GOT3 (cell line): ENCODE results near the gene CRYBG3.

ENCODE experiments used
- DNase-seq: peaks from one replicate; lab custom pipeline; 2025; ENCODE audit warnings: mixed read lengths; lab: John Stamatoyannopoulos, UW

Gene CRYBG3

DNA sequence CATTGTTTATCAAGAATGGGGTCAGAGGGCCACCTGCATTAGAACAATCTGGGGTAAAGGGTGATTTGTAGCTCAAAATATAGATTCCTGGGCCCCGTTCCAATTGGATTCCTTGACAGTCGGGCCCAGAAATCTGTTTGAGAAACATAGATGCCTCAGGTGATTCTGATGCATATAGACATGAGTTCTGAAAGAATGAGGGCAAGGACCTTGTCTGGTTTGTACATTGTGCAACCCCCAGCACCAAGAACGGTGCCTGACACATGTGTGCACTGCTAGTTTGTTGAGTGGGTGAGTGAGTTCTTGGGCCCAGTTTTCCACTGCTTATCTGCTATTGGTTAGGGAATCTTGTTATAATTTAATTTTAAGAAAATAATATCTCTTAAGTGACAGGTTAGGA, 16.6 kb downstream of the CRYBG3 start:
- no peak for DNase-seq

DNA sequence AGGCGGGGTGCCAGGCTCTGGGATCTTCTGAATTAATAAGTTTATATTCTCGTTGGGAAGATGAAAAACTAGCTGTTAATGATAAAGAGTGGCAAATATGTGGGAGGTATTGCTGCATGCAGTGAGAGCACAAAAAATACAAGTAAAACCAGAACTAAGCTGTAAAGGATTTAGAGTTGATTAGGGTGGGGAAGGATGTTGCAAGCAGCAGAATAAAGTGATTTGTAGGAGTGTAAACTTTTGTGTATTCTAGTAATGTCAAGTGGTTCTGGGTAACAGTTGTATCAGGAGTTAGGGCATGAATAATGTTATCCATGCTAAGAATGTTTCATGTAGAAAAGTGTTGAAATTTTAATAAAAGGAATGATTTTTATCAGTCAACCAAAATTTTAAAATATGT, 18.1 kb downstream of the CRYBG3 start:
- no peak for DNase-seq

DNA sequence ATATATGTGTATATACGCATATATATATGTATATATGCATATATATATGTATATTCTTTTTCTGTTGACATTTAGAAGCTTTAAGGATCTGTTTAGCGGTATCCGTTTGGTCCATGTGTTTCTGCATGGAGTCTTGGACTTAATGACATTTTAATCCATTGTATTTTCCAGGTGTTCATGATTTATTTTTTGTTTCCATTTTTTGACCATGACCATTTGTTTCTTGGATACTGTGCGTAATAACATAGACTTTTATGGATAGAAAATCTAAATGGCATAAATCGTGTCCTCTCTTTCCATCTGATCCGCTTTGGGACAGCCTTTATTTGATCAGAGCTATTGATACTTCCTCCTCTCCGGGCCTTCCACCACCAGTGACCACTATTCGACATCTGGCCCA, 19.5 kb downstream of the CRYBG3 start:
- DNase-seq: no peak

DNA sequence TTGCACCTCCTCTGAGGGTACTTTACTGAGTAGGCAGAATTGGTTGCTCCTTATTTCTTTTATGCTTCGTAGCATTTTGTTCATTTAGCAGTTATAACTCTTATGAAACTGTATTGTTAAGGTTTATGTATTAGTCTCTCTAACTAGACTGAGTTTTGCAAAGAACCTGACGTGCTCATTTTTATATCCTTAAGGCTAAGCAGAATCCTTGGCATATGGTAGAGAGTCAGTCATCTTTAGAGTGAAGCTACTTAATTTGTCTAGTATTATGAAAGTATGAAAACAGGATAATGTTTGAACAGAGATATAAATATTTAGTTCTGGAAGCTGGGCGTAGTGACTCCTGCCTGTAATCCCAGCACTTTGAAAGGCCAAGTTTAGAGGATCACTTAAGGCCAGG, 20.1 kb downstream of the CRYBG3 start:
- no peak for DNase-seq

DNA sequence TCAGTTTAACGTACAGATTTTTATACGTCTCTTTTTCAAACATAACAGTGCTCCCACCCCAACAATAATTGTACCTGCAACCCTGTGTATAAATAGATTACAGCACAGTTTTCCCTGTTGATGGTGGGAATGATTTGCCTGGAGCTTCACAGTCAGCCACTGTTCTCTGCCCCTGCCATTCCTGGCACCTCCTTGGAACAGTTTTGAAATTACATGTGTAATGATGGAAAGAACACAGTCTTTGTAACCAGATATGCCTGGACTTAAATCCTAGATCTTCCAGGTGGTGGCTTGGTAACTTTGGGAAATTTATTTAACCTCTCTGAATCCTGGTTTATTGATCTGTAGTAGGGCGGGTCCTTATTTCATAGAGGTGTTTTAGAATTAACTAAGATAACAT, 27.0 kb downstream of the CRYBG3 start:
- no peak for DNase-seq

DNA sequence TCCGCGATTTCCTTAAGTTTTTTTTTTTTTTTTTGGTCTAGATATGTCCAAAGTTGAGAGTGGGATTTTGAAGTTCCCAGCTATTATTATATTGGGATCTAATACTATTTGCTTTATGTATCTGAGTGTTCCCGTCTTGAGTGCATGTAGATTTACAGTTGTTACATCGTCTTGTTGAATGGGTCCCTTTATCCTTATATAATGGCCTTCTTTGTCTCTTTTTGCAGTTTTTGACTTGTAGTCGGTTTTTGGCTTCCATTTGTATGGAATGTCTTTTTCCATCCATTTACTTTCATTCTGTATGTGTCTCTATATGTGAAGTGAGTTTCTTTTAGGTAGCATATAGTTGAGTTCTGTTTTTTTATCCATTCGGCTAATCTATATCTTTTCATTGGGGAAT, 35.6 kb downstream of the CRYBG3 start:
- DNase-seq: no peak

DNA sequence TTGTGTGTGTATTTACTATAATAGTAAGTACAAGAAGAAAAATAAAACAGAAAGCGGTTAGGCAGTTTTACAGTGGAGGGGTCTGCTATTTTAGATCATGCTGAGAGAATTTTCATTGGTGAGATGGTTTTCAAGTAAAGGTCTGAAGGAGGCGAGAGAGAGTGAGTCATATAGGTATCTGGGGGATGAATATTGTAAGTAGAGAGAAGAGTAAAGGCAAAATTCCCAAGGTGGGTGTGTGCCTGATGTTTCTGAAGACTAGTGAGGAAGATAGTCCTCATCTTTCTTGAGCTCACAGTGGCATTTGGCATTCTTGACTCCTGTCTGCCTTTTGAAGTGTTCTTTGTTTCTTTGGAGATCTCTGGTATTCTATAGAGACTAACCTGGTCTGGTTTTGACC, 38.6 kb downstream of the CRYBG3 start:
- DNase-seq: no peak

DNA sequence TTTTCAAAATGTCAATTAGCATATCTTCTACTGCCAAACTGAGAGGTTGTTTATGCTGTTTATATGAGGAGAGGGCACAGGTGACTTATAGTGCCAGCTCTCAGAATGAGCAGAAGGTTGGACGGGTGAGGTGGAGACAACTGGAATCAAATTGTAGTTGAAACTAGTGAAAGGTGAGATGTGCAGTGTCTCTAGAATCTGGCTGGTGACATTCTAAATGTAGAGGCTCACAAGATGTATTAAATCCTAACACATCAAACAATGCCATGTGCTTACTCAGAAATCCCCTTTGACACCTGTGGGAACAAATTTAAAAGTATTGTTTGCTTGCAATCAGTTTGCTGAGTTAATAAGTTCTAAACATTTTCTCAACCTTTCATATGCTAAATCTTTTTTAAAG, 40.8 kb downstream of the CRYBG3 start:
- DNase-seq: no peak

DNA sequence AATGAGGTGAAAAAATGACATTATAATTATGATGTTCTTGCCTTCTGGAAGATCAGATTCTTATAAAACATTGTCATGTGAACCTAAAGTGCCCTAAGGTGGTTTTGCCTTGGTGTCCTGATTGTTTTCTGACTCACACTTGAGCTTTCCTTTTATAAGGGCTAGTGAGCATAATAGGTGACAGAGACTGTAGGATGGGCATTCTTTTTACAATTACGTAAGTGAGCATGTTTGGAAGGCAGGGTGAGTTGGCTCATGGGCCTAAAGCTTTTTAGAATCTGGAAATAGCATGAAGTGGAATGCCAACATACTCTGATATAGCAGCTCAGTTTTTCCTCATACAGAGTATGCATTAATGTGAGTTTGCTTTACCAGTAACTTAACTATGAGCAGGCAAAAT, 41.2 kb downstream of the CRYBG3 start:
- no peak for DNase-seq

DNA sequence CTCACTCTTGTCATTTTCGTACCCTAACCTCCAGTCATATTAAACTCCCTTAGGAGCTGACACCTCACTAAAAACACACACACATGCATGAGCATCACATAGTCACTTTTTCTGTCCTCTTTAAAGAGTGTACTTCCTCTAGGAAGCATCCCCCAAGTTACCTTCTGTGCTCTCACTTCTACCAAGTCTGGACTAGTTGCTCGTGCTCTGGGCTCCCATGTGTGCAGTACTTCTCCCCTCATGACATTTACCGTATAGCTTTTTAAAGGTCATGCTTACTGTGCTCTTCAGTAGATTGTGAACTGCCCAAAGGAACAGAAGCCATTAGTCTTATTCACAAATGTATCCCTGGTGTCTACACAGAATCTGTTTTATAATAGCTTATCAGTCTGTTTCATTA, 42.0 kb downstream of the CRYBG3 start:
- DNase-seq: no peak

DNA sequence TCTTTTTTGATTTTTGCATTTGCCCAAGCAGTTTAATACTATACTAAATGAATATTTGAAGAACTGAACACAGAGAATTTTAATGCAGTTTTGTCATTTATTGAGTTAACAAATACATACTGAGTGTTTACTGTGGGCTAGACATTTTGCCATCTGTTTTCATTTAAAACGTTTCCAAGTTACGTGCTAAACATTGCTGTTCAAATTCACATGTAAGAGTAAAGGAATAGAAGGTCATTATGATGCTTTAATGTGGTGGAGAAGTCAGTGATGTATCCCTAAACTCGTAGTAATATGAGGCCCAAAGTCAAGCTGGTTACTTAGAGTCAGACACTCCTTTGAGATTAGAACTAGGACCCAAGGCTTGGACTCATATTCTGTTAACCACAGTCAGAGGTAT, 49.4 kb downstream of the CRYBG3 start:
- no peak for DNase-seq

DNA sequence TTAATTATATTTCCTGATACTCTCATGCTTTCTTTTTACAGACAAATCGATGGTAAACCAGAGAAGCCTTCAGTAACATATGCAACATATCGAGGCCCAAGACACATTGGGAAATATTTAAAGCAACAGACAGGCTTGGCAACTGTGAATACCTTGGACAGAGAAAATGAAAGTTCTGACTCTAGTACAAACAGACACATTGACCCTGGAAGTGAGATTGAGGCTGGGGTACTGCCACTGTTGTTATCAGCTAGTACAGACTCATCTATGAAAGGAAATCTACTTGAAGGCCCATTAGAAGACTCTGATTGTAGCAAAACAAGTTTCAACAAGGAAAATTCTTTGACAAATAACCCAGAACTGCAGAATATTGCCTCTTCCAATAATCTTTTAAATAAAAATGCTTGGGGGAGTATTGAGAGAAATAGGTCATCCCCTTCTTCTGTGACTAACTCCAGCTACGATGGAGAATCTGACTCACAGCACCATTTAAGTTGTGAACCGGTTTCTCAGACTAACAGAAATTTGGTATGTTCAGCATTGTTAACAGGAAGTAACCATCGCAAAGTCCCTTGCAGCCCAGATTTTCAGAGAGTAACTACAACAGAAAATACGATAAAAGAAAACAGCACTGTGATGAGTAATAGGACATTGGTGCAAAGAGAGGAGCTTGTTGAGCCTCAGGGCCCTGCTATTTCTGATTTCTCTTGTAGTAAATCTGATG, 50.2 kb downstream of the CRYBG3 start:
- peak; percentile 3 for DNase-seq

DNA sequence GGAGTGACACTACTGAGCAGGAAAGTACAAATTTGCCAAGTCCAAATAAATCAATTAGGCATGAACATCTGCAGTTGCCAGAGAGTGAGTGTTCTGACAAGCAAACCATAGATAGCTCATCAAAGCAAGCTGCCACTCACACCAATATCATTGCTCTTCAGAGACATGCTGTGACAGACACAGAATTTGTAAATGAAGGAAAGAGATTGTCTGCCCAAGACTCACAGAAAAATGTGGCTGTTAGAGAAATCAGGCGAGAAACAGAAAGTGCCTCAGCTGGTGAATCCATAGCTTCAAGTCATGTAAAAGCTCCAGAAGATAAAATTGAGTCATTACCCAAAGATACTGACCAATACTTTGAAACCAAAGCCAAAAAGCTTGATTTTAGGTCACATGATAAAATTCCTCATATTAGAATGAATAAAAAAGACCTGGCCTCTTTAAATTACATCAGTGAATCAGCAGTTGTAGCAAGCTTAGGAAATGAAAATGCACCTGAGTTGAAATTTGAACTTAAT, 50.8 kb downstream of the CRYBG3 start:
- DNase-seq: no peak

DNA sequence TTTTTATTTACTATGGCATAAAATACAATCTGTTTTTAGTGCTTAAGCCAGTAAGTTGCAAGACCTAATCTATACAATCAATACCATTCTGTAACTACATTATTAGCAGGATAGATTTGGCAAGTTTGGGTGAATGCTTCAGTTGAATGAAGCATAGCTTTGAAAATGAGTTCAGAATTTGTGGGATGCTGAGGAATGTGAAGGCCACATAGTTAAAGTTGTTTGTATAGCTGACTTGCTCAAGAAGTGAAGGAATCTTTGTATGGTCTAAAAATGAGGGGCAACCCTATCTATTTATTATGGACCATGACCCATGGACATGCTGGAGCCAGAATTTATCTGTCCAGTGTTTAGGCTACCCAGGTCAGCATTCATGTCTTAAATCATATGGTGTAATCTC, 58.5 kb downstream of the CRYBG3 start:
- DNase-seq: no peak

DNA sequence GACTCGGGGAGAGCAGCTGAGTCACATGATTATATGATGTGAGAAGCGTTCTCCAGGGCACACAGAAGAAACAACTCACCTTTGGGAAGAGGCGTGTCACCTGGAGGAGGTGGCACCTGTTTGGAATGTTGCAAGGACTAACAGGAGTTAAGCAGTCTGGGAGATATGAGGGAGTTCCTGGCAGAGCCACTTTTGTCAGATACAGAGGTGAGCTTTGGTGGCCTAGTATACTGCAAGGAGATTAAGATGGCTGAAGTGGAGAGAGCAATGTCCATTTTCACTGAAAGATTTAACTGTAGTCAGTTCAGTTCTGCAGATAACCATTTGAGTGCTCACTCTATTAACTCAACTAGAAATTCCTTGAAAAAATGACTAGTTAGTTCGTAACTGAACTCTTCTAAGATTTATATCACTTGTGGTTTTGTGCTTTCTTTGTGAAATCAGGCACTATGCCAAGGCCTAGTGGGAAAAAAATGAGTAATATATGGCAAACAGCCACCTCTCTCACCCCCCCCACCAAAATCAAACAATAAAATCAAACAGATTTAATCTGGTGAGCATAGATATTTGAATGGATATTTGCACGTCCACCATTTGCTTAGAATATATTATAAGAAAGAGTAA, 61.3 kb downstream of the CRYBG3 start:
- no peak for DNase-seq

DNA sequence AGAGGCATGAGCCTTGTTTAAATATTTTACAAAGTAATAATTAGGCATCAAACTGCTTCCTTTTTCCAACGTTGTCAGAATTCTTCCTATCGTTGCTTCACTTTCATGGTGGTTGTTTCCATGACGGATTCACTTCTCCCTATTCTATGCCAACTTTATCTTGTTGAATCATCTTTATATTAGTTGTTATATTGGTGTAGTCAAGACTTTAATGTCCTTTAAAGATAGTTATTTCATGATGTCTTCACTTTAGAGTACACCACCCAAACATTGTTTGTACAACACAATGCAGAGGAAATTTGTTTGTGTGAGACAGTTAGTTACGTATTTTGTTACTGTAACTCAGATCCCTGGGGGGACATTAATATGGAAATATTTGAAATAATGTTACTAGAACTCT, 61.9 kb downstream of the CRYBG3 start:
- DNase-seq: no peak

DNA sequence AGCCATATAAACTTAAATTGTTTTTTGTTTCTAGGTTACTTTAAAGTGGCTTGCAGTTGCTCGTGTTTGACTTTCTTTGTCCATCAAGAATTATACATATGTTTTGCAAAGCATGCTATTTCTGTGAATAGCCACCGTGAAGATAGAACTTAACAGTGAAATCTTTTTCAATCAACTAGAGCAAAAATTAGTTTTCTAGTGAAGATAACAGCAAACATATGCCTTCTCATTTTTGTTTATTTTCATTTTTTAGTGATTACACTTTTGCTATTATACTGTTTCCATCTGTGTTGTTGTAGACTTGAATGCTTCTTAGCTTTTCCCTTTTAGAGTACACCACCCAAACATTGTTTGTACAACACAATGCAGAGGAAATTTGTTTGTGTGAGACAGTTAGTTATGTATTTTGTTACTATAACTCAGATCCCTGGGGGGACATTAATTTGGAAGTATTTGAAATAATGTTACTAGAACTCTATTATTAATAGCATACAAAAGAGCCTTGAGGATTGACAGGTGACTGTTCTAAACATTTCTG, 62.8 kb downstream of the CRYBG3 start:
- no peak for DNase-seq

DNA sequence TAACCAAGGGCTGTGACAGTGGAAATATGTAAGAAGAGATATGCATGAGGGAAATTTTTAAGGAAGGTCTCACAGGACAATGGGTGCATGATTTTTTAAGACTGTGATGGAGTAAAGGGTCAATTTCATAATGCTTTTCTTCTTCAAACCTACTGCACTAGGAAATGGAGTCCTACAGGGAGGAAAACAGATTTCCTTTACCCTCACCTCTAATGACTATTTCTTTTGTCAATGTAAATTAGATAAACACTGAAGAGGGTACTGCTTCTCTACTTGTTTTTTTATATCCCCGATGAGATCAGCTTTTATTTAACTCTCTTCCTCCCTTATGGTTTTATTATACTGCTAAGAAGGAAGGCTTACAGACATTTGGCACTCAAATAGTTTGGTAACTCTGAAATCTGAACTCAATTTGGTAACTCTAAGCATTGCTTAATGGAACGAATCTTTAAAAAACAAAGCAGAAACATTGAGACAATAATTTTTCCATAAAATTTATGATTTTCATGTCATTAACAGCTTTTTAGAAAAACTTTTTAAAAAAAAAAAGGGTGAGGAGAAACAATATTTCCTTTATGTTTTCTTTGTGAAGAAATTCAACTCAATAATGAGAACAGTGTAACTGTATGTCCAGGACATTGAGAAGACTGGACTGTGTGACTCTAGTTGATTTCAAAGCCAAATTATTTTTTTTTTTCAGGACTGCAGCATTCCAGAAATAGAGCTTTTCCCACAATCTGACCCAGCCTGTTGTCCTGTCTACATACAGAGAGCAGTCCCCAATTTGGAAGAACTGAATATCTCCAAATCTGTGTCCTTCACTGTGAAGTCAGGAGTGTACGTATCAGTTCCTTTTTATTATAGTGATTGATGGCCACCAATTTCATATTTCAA, 64.4 kb downstream of the CRYBG3 start:
- DNase-seq: no peak

DNA sequence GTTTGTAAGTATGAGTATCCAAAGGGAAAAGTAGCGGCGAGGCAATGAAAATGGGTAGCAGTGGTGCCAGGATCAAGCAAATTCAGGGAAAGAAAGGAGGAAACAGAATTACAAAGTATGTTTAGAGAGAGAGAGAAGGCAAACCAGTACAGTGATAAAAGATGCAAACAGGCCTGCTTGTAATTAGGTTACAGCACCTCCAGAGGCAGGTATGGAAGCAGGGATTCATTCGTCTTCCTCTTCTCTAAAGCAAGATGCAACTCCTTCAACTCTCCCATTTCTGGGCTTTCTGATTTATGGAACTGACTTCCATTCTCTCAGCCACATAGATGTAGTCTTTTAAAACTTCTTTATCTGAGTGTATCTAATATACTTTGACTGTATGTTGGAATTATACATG, 68.0 kb downstream of the CRYBG3 start:
- no peak for DNase-seq

DNA sequence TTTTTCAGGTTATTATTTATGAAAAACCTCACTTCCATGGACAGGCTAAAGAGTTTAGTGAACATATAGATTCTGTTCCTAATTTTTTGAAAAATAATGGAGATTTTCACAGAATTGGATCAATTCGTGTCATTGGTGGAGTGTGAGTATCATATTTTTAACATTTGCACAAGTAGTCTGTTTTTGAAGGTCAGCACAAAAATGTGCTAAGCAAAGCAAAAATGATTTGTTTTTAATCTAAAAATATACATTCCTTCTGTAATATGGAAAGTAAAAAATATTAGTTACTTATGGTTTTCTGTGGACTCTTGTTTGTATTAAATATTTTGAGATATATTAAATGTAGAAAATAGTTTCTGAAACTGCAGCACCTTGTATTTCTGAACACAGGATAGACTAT, 71.0 kb downstream of the CRYBG3 start:
- no peak for DNase-seq

DNA sequence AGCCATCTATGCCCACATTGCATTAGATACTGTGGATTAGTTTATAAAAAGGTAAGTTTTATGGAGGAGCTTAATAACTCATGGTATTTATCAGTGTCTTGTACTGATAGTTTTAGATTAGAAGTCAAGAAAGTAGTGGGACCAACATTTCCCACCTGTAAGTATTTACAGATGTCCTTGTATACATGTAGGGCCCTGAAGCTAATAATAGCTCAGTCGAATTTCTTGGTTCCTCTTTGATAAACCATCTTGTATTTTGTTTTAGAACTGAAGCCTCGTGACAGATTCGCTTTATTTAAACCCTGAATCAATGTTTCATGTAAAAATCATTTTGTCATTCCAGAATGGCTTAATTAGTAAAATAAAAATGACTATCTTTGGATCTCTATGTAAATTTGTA, 73.4 kb downstream of the CRYBG3 start:
- DNase-seq: no peak

DNA sequence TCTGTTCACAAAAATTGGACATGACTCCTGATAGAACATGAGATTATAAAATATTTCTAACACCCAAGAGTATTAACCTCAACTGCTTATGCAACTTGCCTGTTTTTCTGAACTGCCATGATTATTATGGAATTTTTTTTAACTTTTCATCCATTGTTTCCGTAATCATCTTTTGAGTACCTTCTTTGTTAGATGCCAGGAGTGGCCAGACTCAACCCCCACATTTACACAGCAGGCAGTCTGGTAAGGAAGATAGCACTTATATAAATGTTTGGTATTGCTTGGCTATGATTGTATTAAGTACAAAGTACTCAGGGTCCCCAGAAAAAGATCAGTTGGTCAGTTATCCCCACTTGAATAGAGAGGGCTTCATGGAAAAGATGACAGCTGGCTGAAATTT, 74.3 kb downstream of the CRYBG3 start:
- DNase-seq: no peak

DNA sequence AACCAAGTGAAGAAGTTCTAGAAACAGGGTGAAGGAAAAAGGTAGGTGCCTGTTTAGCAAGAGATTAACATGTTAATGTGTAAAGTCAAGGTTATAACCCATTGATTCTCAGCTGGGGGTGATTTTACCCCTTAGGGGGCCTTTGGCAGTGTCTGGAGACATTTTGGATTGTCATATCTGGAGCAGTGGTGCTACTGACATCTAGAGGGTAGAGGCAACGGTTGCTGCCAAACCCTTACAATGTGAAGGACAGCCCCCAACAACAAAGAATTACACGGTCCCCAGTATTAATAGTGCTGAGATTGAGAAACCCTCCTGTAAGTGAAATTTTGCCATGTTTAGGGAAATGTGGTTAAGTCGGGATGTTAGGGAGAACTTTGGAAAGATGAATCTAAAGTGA, 74.7 kb downstream of the CRYBG3 start:
- DNase-seq: no peak
